Activated CD4-positive, alpha-beta T cell treated with anti-CD3 and anti-CD28 coated beads, Interleukin-2, amount 10 ng/mL, durations not matched to agents 7 days and 5 days (primary cell): ENCODE results near the gene EBNA1BP2. TPM values are rescaled to one million over a fixed set of nuclear protein-coding genes. Genes with fewer than 3 reads are reported as not detected.
"Not testable (repeated sequence)": the region's sequence is repeated elsewhere in the genome, so short reads cannot be mapped to it uniquely, and the experiment has no call there.

Experiments used
- CTCF ChIA-PET: fragments of 350-600 bp; sonication (Branson Sonifier 250); formaldehyde crosslinking; loops from one replicate; lab custom pipeline; 2021; ENCODE audit warnings: antibody characterized with exemption; lab: Charles Lee
- POLR2A ChIA-PET: fragments of 350-600 bp; sonication (Branson Sonifier 250); formaldehyde crosslinking; loops from one replicate; lab custom pipeline; 2021; ENCODE audit warnings: antibody characterized with exemption; lab: Charles Lee
- DNase-seq: peaks from one replicate; pipeline ENCODE4 v3.0.0-alpha.2; 2020
- H3K27ac Mint-ChIP-seq: one replicate; pipeline ENCODE4 v1.8.0; 2021; ENCODE audit warnings: mild to moderate bottlenecking, moderate library complexity, mixed read lengths
- H3K27me3 Mint-ChIP-seq: one replicate; pipeline ENCODE4 v1.8.0; 2021; ENCODE audit warnings: mixed read lengths
- H3K36me3 Mint-ChIP-seq: one replicate; pipeline ENCODE4 v1.8.0; 2021; ENCODE audit warnings: low read depth, mixed read lengths
- H3K4me1 Mint-ChIP-seq: one replicate; pipeline ENCODE4 v1.8.0; 2021; ENCODE audit warnings: mixed read lengths
- H3K4me3 Mint-ChIP-seq: one replicate; pipeline ENCODE4 v1.8.0; 2021; ENCODE audit warnings: mild to moderate bottlenecking, moderate library complexity, mixed read lengths
- H3K9me3 Mint-ChIP-seq: one replicate; pipeline ENCODE4 v1.8.0; 2021; ENCODE audit warnings: mixed read lengths
- microRNA-seq: library from miRNA; unstranded; fragments of <30 nt; microRNA quantifications from one replicate; pipeline ENCODE4 v1.2.0, GENCODE V29; 2021; ENCODE audit warnings: borderline microRNAs expressed, borderline replicate concordance
- total RNA-seq, 2 experiments: library from RNA; stranded (reverse); gene quantifications; one replicate each; pipeline ENCODE4 v1.2.3, GENCODE V29; 2021

The EBNA1BP2 gene
- total RNA-seq, 2 experiments from 2014 or later: 40.5 to 45.8 TPM

DNA sequence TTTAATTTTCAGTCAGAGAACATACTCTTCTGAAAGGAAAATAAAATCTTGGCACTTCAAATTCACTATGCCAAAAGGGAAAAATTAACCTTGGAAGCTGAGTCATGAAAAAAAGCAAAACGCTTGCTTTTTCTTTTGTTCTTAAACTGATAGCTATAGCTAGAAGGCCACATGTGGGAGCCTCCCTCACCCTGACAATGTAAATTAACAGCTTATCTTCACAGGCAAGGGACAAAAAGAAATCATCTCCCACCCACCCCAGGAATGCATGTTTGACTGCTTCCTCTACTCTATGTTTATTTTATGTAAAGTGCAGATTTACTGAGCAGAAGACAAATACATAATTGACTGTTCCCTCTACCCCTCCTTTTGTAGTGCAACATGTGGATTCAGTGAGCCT lies 38.0 kb downstream of the EBNA1BP2 start:
- DNase-seq: no peak
- H3K4me1 Mint-ChIP-seq: no peaks in the 10 kb centered on the region
- peaks cover 27% of the 10 kb centered on the region for H3K27me3 Mint-ChIP-seq
- no peaks in the 10 kb centered on the region for H3K9me3 Mint-ChIP-seq
- ChIA-PET CTCF (no interaction called here), POLR2A (no interaction called here)
- no peaks in the 10 kb centered on the region for H3K36me3 Mint-ChIP-seq
- no peak overlapping the region for H3K27ac Mint-ChIP-seq
- H3K4me3 Mint-ChIP-seq: no peak overlapping the region

DNA sequence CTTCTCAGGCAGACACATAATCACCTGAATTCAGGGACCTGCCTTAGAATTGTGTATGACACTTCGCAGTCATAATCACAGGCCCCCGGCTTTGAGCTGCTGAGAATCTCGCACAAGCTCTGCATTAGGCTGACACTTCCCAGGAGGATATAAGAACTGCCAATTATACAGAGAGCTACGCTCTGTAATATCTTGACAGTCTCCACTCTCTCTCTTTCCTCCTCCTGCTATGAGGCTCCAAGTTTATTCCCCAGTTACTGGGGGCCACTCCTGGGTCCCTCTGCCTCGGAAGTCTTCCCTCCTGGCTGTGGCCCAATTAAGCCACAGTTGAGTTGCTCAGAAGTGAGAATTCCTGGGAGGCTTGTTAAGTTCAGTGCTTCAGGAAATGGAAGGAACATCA lies 42.7 kb downstream of the EBNA1BP2 start:
- no peaks in the 10 kb centered on the region for H3K9me3 Mint-ChIP-seq
- H3K4me1 Mint-ChIP-seq: no peaks in the 10 kb centered on the region
- CTCF ChIA-PET: no interaction called here
- H3K27ac Mint-ChIP-seq: no peak overlapping the region
- DNase-seq: no peak
- POLR2A ChIA-PET: no interaction called here
- H3K36me3 Mint-ChIP-seq: no peaks in the 10 kb centered on the region
- H3K4me3 Mint-ChIP-seq: no peak overlapping the region
- peaks cover 34% of the 10 kb centered on the region for H3K27me3 Mint-ChIP-seq

DNA sequence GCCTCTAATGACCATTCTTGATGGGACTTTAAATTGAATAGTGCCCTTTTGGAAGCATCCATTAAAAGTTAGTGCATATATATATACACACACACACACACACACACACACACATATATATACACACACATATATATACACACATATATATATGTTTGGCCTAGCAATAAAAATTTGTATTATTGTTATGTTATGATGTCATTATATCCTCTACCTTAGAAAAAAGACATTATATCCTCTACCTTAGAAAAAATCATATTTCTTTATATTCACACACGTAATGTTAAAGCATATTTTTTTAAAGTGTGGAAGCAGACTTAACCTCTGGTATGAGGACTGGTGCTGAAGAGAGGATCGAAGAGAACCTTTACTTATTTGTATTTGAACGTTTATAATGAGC lies 43.3 kb downstream of the EBNA1BP2 start:
- DNase-seq: no peak
- no peak overlapping the region for H3K27ac Mint-ChIP-seq
- H3K36me3 Mint-ChIP-seq: no peaks in the 10 kb centered on the region
- ChIA-PET CTCF (no interaction called here), POLR2A (no interaction called here)
- H3K27me3 Mint-ChIP-seq: peaks cover 30% of the 10 kb centered on the region
- H3K4me1 Mint-ChIP-seq: no peaks in the 10 kb centered on the region
- H3K9me3 Mint-ChIP-seq: no peaks in the 10 kb centered on the region
- H3K4me3 Mint-ChIP-seq: no peak overlapping the region

GRCh38 chr1:43123031-43123430 lies 49.1 kb downstream of the EBNA1BP2 start:
- H3K27ac Mint-ChIP-seq: no peak overlapping the region
- no peak overlapping the region for H3K4me3 Mint-ChIP-seq
- CTCF ChIA-PET: no interaction called here

GRCh38 chr1:43121256-43121900 lies 50.7 kb downstream of the EBNA1BP2 start:
- Mint-ChIP-seq H3K27me3 (peaks cover 9% of the 10 kb centered on the region), H3K27ac (no peak overlapping the region), H3K4me3 (no peak overlapping the region), H3K9me3 (no peaks in the 10 kb centered on the region), H3K36me3 (no peaks in the 10 kb centered on the region), H3K4me1 (no peaks in the 10 kb centered on the region)
- no peak for DNase-seq
- POLR2A ChIA-PET: no interaction called here
- CTCF ChIA-PET: no interaction called here

More at GRCh38 chr1:43123031-43123430, 49.1 kb downstream of the EBNA1BP2 start:
- H3K36me3 Mint-ChIP-seq: no peaks in the 10 kb centered on the region
- H3K9me3 Mint-ChIP-seq: no peaks in the 10 kb centered on the region
- DNase-seq: no peak
- POLR2A ChIA-PET: no interaction called here
- H3K27me3 Mint-ChIP-seq: peaks cover 16% of the 10 kb centered on the region
- no peaks in the 10 kb centered on the region for H3K4me1 Mint-ChIP-seq

GRCh38 chr1:43119928-43120586 lies 52.0 kb downstream of the EBNA1BP2 start:
- peak overlapping the region; percentile 17 for H3K27ac Mint-ChIP-seq
- H3K4me1 Mint-ChIP-seq, H3K36me3 Mint-ChIP-seq, POLR2A ChIA-PET, CTCF ChIA-PET, H3K9me3 Mint-ChIP-seq, H3K27me3 Mint-ChIP-seq, DNase-seq: not testable (repeated sequence)
- peak overlapping the region; percentile 17 for H3K4me3 Mint-ChIP-seq

Small RNAs within 50 kb of the gene (microRNA-seq; reads per million reads assigned to microRNA genes)
- 1.1 reads per million for gene MIR6733

Other genes with a start within 250 kb of the EBNA1BP2 start
- gene SLC2A1, start 213.4 kb downstream of the EBNA1BP2 start, total RNA-seq: 100 to 1,000 TPM in 1 of 2 experiments, 10 to 100 TPM in 1; 98.0 to 109 TPM
- not detected for gene CFAP57, start within 50 bp of the EBNA1BP2 start, total RNA-seq
- not detected for gene TMEM125, start 97.7 kb upstream of the EBNA1BP2 start, total RNA-seq
- not detected for gene C1orf210, start 113.3 kb upstream of the EBNA1BP2 start, total RNA-seq
- not detected for gene TIE1, start 128.7 kb upstream of the EBNA1BP2 start, total RNA-seq
- not detected for gene MPL, start 165.5 kb upstream of the EBNA1BP2 start, total RNA-seq
- gene CDC20, start 186.7 kb upstream of the EBNA1BP2 start, total RNA-seq: 100 to 1,000 TPM; 176 to 188 TPM
- gene ELOVL1, start 195.7 kb upstream of the EBNA1BP2 start, total RNA-seq: 10 to 100 TPM; 77.1 to 85.0 TPM
- gene MED8, start 217.5 kb upstream of the EBNA1BP2 start, total RNA-seq: 10 to 100 TPM; 30.2 to 33.3 TPM
- gene SZT2, start 217.6 kb upstream of the EBNA1BP2 start, total RNA-seq: 10 to 100 TPM; 66.6 to 74.3 TPM